H54 (cell line): ENCODE measurements around the gene MORC4.

Experiments
- DNase-seq: peaks from one replicate; pipeline ENCODE4 v3.0.0; 2011; ENCODE audit warnings: low spot score, mixed read lengths; ENCODE audit not compliant: insufficient read length
- FAIRE-seq: peaks from 3 replicates; lab custom pipeline; 2011; peaks lifted over from hg19 to GRCh38; lab: Jason Lieb, UNC
- POLR2A ChIP-seq: IDR thresholded peaks from 2 replicates; pipeline ENCODE4 v1.6.1; 2011; ENCODE audit warnings: low read depth, mild to moderate bottlenecking, low read length

MORC4 gene

DNA sequence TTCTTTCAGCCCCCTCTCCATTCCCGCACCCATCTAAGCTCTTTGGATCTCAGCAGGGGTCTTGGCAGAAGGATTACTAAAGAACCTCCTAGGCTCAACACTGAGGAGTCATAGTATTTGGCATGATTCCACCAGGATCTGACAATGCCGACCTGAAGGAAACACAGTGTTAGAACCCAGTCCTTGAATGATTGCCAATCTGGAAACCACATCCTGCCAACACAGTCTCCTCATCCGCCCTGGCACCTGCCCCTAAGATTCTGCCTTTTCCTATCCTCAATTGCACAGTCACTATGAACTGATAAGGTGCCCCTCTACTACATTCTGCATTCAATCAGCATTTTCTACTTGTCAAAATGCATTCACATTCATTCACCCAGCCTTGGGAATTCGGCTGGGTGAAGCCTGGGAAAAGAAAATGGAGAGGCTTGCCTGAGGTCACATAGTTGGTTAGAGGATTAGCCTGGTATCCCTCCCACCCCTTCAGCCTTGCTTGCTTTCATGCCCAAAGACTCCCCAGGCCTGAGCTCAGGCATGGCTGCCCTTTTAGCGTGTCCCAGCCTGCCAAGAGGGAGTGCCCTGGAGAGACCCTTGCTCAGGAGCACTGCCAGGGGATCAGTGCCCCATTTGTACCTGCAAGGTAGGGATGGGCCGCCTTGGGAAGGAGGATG is 82.0 kb downstream of the MORC4 start:
- FAIRE-seq (peak; percentile 99), DNase-seq (peak; percentile 52)
- TF ChIP-seq POLR2A = no peak

DNA sequence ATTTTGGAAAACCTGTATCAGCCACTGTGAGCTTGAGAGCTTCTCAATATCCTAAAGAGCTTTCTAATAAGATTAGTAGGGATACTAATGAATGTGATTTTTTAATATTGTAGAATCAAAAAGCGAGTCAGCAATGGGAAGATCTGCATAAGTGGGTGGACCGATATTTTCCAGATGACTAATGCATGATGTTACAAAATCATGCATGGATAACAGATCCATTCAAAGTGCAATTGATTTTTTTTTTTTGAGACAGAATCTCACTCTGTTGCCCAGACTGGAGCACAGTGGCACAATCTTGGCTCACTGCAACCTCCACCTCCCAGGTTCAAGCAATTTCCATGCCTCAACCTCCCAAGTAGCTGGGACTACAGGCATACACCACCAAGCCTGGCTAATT is 87.1 kb downstream of the MORC4 start:
- DNase-seq = no peak
- TF ChIP-seq POLR2A = no peak
- no peak for FAIRE-seq

DNA sequence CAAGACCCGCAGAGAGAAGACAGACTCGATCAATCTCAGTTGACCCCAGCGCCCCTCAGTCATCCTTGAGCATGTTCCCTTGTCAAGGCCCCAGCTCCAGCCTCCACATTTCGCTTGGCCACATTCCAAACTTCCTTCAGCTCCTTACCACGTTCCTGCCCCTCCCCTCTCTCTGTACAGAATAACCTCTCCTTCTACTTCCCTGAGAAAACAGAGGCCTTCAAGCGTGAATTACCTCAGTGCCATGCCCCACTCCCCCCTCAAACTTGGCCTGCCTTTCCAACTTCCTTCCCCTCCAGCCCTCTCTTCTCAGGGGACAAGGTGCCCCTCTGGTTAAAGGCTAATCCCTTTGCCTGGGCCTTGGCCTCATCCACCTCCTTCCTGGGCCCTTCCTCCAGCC is 93.7 kb downstream of the MORC4 start:
- DNase-seq (no peak), FAIRE-seq (no peak)

DNA sequence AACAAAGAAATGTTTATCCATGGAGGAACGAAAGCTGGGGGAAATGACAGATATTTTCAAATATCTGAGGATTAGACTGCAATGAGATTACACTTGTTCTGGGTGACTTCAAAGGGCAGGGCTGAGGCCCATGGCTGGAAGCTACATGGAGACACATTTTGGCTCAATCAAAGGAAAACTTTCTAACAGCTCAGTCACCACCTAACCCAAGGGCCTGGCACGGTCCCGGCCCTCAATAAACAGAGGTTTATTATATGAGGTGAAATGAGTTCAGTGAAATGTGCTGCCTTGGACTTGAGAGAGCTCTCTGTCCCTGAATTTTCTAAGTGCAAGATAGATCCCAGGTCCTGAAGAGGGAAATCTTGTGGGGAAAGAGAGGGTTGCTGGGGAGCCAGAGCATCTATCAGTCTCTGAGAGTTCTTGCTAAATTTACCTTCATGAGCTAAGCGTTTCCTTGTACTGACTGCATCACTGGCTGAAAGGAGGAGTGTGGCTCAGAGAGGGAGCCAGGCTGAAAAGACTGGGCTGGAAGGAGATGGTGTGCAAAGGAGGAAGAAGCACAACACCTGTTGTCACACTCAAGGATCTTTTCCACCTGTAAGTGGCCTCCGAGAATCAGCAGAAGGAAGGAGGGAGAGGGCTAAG is 94.8 kb downstream of the MORC4 start:
- TF ChIP-seq POLR2A = no peak
- FAIRE-seq (no peak), DNase-seq (no peak)

More for the DNA sequence above, 93.7 kb downstream of the MORC4 start:
- no peak for TF ChIP-seq POLR2A

- no peak for TF ChIP-seq POLR2A
- DNase-seq (no peak), FAIRE-seq (no peak)
Measured at GRCh38 chrX:106903856-106904528, 96.0 kb downstream of the MORC4 start.

DNA sequence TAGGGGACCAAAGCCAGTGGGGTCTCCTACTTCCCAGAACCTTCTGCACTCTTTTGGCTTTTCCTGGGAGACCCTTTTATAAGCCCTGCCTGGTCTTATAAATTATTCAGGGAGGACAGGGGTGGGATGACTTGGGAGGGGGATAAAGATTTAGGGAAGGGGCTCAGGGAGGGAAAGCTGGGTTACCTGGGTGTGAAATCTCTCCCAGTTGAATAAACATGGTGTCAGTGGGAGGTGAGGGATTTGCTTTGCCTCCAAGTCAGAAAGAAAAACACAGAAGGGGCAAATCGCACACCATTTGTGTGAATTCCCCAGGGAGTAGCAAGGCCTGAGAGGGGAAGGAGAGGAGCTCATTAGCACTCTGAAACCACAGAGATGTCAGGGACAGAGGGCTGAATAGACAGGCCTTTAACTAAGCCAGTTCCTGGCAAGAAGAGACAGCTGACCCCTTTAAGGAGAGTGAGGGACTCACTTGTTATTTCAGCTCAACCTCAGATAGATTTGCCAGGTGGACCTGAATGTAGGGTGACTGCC is 96.7 kb downstream of the MORC4 start, which contains the start of gene RIPPLY1:
Gene RIPPLY1, minus strand, starts transcription at position 51 of the 534 bp plus-strand sequence. CDS start 54 bp downstream, outside the sequence.
- DNase-seq (no peak), FAIRE-seq (no peak)
- no peak for TF ChIP-seq POLR2A

- no peak for FAIRE-seq
- TF ChIP-seq POLR2A = no peak
Measured at GRCh38 chrX:106902684-106903083, 97.3 kb downstream of the MORC4 start.

DNA sequence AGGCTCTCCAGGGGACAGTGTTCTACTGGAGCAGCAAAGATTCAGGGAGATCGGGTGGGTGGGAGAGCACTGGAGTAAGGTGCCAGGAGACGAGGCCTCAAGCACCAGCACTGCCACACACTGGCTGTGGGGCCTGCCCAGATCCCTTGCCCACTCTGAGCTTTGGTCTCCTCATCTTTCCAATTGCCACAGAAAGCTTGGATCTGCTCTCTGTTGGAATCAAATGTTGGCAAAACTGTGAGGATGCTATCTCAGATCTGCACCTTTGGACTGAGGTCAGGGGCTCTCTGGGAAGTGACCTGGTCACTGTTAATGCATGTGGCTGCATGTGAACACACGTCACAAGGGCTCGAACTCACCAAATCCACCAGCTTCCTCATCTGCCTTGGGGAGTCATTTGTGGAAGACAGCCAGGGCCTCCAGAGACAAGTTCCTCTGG is 98.2 kb downstream of the MORC4 start:
- TF ChIP-seq POLR2A = no peak
- no peak for FAIRE-seq
- DNase-seq = no peak

More at GRCh38 chrX:106902684-106903083, 97.3 kb downstream of the MORC4 start:
- DNase-seq = no peak

- no peak for TF ChIP-seq POLR2A
- DNase-seq = no peak
- FAIRE-seq = no peak
Measured at GRCh38 chrX:106901341-106901740, 98.7 kb downstream of the MORC4 start.

GRCh38 chrX:106899841-106900240 is 100.2 kb downstream of the MORC4 start:
- DNase-seq = no peak
- no peak for TF ChIP-seq POLR2A
- FAIRE-seq = no peak

DNA sequence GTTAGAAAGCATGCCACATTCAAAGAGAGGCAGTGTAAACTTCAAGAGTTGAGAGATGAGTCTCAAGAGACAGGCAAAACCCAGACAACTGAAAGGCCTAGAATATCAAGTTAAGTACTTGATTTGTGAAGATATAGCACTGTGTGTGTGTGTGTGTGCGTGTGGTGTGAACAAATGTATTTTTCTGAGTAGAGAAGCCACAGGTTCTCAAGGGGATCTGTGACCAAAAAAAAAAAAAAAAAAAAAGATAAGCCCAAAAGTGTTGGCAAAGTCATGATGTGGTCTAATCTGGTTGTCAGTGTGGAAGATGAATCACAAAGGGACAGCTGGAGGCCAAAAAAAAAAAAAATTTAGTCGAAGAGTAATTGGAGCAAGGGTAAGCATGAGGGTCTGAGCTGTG is 100.7 kb downstream of the MORC4 start:
- no peak for DNase-seq
- no peak for FAIRE-seq
- no peak for TF ChIP-seq POLR2A

- no peak for TF ChIP-seq POLR2A
- no peak for DNase-seq
- FAIRE-seq = peak; percentile 81
Measured at GRCh38 chrX:106898462-106898861, 101.5 kb downstream of the MORC4 start.

DNA sequence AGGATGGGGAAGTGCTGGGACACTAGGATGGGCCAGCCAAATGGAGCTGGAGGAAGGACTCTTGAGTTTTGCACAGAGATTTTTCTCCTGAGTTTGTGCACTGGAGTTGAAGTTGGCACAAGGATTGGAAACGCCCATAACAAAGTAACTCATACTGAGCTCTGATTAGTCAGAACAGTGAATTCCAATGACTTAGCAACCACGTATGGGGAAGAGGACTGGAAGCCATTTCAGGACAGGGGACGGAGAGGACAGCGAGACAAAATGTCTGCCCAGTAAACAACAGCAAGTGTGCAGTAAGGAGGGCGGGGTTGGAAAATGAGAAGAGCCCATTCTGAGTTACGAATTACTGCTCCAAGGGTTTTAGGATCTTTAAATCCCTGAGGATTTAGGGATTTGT is 102.8 kb downstream of the MORC4 start:
- no peak for DNase-seq
- no peak for TF ChIP-seq POLR2A
- FAIRE-seq = no peak

- TF ChIP-seq POLR2A = no peak
- FAIRE-seq (peak; percentile 82), DNase-seq (peak; percentile 22)
Measured at GRCh38 chrX:106894978-106895452, 105.0 kb downstream of the MORC4 start.
